Measurements from ENCODE around the gene PSMG3.

- TF ChIP-seq CTCF (IDR thresholded peaks at IDR 0.05) (no peak), EP300 (IDR thresholded peaks at IDR 0.05) (no peak)
Observed at GRCh38 chr7:1544178-1544895, 25.5 kb downstream of the PSMG3 start.
